Lung (tissue), 12 donors: ENCODE results near the gene LAMB4. TPM values are rescaled to one million over a fixed set of nuclear protein-coding genes. Genes with fewer than 3 reads are reported as not detected.

Experiments used
- ATAC-seq: fragments of 200-7000 bp; cut with Tn5 transposase; one replicate; pipeline ENCODE4 v1.9.1; 2020; ENCODE audit warnings: moderate number of reproducible peaks; ENCODE audit not compliant: insufficient read depth, low FRiP score
- DNase-seq, 3 donors: peaks; one replicate each; pipeline ENCODE4 v3.0.0-alpha.2; 2013 to 2017
- H3K27ac ChIP-seq, 2 donors: one replicate each; pipeline ENCODE4 v1.5.1; 2013; ENCODE audit warnings: mild to moderate bottlenecking in 2 of 2, moderate library complexity in 2 of 2, control low read depth in 1 of 2, inconsistent platforms in 1 of 2, low read depth in 1 of 2, low read length in 1 of 2
- H3K27me3 ChIP-seq, 3 donors: one replicate each; pipeline ENCODE4 v1.5.1; 2013; ENCODE audit warnings: low read length in 2 of 3; ENCODE audit not compliant: control insufficient read depth in 3 of 3, insufficient read depth in 3 of 3
- H3K36me3 ChIP-seq, 4 donors: one replicate each; pipeline ENCODE4 v1.5.1; 2013; ENCODE audit warnings: low read length in 4 of 4, mild to moderate bottlenecking in 1 of 4, moderate library complexity in 1 of 4; ENCODE audit not compliant: control insufficient read depth in 4 of 4, insufficient read depth in 4 of 4
- H3K4me1 ChIP-seq, 5 donors: one replicate each; pipeline ENCODE4 v1.5.1; 2013; ENCODE audit warnings: low read length in 5 of 5, mild to moderate bottlenecking in 2 of 5, moderate library complexity in 1 of 5; ENCODE audit not compliant: control insufficient read depth in 5 of 5, insufficient read depth in 5 of 5
- H3K4me3 ChIP-seq: one replicate; pipeline ENCODE4 v1.5.1; 2013; ENCODE audit warnings: mild to moderate bottlenecking, control low read depth, moderate library complexity
- H3K9ac ChIP-seq, 2 donors: one replicate each; pipeline ENCODE4 v1.5.1; 2013; ENCODE audit warnings: low read length in 2 of 2, control low read depth in 1 of 2; ENCODE audit not compliant: insufficient read depth in 1 of 2
- H3K9me3 ChIP-seq, 4 donors: one replicate each; pipeline ENCODE4 v1.5.1; 2013; ENCODE audit warnings: low read length in 3 of 4, mild to moderate bottlenecking in 1 of 4, moderate library complexity in 1 of 4; ENCODE audit not compliant: control insufficient read depth in 4 of 4, insufficient read depth in 3 of 4
- WGBS, 2 donors: extraction: QIAGEN DNeasy Blood & Tissue Kit; methylation state at CpG; one replicate each; pipeline ENCODE4 v1.1.7; 2013; 5-methylcytosine and 5-hydroxymethylcytosine counted together
- polyA plus RNA-seq, 2 donors: library from polyadenylated mRNA; stranded (reverse); fragments of 200-250 nt; gene quantifications; one replicate each; pipeline ENCODE4 v1.2.1, GENCODE V29; 2013
- total RNA-seq, 2 donors: library from RNA; depleted of rRNA in 1 of 2; stranded (reverse); fragments of >200 nt in 1 of 2; gene quantifications; one replicate each; pipeline ENCODE4 v1.2.1, GENCODE V29; 2014 to 2021
- TF ChIP-seq, protein P1 (sequence below): IDR thresholded peaks from 2 replicates; pipeline ENCODE4 v1.5.1; 2012; ENCODE audit warnings: mild to moderate bottlenecking; ENCODE audit errors: control extremely low read depth, extremely low read depth
- donor health status: control.
- donor health status: control.
- donor health status: Bipolar disorder and iron deficiency.
- donor health status: healthy.
- donor health status: DM: yes; HTN: yes; CAD: no.

The LAMB4 gene
- total and polyA plus RNA-seq, 4 donors: 0.06 to 0.63 (median 0.28) TPM

DNA sequence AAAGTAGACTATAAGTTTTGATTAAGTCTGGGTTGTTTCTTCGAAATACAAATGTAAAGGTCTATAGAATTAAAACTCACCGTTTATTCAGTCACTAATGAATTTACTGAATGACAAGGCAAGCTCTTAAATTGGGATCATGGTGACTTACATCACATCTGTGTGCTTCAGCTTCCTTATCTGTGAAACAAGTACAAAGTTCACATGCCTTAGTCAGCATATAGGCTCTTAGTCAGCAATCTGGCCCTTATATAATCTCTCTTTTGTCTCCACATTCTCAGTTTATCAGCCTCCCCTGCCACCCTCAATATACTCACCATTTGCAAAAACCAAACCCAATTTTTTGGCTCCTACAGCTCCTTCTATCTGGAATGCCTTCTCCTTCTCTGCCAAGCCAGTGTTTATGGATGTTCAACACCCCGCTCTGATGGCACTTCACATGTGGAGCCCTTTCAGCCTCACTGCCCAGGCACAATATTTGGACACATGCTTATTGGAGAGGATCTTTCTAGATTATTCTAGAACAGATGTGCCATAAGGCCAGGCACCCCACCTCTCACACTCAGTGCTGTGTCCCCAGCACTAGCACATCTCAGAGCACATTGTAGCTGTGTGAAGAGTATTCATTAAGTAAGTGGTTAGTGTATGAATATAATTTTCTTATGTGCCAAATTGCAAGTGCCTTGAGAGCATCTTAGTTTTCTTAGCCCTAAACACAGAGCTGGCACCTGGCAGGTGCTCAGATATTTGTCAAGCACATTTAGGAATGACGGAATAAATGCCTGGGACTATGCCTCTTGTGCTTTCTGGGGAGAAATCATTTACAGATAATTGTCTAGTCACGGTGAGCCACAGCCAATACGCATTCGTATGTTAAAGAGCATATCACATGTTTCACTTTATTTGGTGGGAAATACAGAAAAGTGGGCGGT is 117.4 kb downstream of the LAMB4 start:
- Histone ChIP-seq H3K9ac (no peak overlapping the region), H3K4me1 (peaks cover 0 to 35% (median 6%) of the 10 kb centered on the region in 5 donors), H3K4me3 (no peak overlapping the region), H3K36me3 (no peaks in the 10 kb centered on the region), H3K27me3 (no peaks in the 10 kb centered on the region), H3K9me3 (no peaks in the 10 kb centered on the region), H3K27ac (no peak overlapping the region)
- DNase-seq: peak in 1 of 3 donors; percentile 32
- no peak for ATAC-seq
- 77 to 94% methylated on average over 8 of the region's 8 CpGs for WGBS, 2 donors
- TF ChIP-seq, protein P1, sequence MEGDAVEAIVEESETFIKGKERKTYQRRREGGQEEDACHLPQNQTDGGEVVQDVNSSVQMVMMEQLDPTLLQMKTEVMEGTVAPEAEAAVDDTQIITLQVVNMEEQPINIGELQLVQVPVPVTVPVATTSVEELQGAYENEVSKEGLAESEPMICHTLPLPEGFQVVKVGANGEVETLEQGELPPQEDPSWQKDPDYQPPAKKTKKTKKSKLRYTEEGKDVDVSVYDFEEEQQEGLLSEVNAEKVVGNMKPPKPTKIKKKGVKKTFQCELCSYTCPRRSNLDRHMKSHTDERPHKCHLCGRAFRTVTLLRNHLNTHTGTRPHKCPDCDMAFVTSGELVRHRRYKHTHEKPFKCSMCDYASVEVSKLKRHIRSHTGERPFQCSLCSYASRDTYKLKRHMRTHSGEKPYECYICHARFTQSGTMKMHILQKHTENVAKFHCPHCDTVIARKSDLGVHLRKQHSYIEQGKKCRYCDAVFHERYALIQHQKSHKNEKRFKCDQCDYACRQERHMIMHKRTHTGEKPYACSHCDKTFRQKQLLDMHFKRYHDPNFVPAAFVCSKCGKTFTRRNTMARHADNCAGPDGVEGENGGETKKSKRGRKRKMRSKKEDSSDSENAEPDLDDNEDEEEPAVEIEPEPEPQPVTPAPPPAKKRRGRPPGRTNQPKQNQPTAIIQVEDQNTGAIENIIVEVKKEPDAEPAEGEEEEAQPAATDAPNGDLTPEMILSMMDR: no peak

DNA sequence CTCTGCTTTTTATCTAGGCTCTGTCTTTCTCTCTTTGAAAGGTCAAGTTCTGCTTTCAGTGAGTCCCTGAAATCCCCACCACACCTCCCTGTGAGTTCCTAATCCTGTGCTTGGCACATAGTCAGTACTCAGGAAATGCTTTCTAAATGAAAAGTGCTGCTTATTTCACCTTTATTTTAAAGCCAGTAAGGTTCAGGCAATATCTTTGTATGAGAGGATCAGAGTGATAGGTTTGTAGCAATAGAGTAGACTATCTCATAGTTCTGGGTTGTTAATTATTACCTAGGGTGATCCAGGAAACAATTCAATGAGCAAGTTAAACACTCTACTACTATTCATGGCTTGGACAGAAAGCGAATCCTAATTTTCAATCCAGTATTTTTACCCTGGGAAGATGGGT is 119.8 kb downstream of the LAMB4 start:
- peaks cover 0 to 46% (median 6%) of the 10 kb centered on the region in 5 donors for H3K4me1 ChIP-seq
- WGBS, 2 donors: 68 to 93% methylated on average over 1 of the region's 1 CpG
- no peak overlapping the region for H3K9ac ChIP-seq
- ATAC-seq (no peak), DNase-seq (no peak)
- H3K4me3 ChIP-seq: no peak overlapping the region
- H3K27ac ChIP-seq: peak overlapping the region in 1 of 2 donors; percentile 45
- H3K36me3 ChIP-seq: no peaks in the 10 kb centered on the region
- TF ChIP-seq, protein P1: no peak
- no peaks in the 10 kb centered on the region for H3K9me3 ChIP-seq
- H3K27me3 ChIP-seq: no peaks in the 10 kb centered on the region

DNA sequence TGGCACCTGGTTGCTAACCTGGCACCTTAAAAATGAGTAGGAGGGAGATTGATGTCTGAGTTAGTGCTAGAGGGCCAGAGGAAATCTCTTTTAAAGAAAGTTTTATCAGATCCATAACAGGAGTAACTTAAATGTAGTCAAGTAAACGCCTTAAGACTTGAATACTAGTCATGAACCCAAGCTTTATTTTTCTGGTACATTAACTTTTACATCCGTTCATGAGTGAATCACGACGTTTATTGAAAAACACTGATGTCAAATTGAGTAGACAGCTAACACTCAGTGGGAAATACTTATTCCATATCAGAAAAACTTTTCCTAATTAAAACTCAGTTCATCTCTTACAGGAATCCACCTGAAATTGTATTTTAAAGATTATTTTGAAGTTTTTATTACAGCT is 120.3 kb downstream of the LAMB4 start:
- no peaks in the 10 kb centered on the region for H3K9me3 ChIP-seq
- H3K27me3 ChIP-seq: no peaks in the 10 kb centered on the region
- no peak overlapping the region for H3K4me3 ChIP-seq
- no peak overlapping the region for H3K27ac ChIP-seq
- H3K36me3 ChIP-seq: no peaks in the 10 kb centered on the region
- DNase-seq (no peak), ATAC-seq (no peak)
- H3K9ac ChIP-seq: no peak overlapping the region
- TF ChIP-seq, protein P1: no peak
- peaks cover 0 to 42% (median 6%) of the 10 kb centered on the region in 5 donors for H3K4me1 ChIP-seq
- 91 to 92% methylated on average over 4 of the region's 4 CpGs for WGBS, 2 donors
